ENCODE results near the gene FER.

The FER gene

GRCh38 chr5:109063223-109063622, 315.5 kb downstream of the FER start:
- H3K4me3 ChIP-seq (ENCODE audit: low read depth, low read length): no peak overlapping the region
- TF ChIP-seq CTCF (IDR thresholded peaks at IDR 0.05; ENCODE audit: low read depth, low read length, missing control alignments): no peak
- DNase-seq (ENCODE audit: low read depth): no peak

- DNase-seq (ENCODE audit: low read depth): no peak
- no peak for TF ChIP-seq CTCF (IDR thresholded peaks at IDR 0.05; ENCODE audit: low read depth, low read length, missing control alignments)
Measured at GRCh38 chr5:109076741-109077140, 329.0 kb downstream of the FER start.

GRCh38 chr5:109078448-109078847, 330.8 kb downstream of the FER start:
- DNase-seq (ENCODE audit: low read depth): no peak
- H3K4me3 ChIP-seq (ENCODE audit: low read depth, low read length): no peak overlapping the region
- TF ChIP-seq CTCF (IDR thresholded peaks at IDR 0.05; ENCODE audit: low read depth, low read length, missing control alignments): no peak

More at GRCh38 chr5:109076741-109077140, 329.0 kb downstream of the FER start:
- no peak overlapping the region for H3K4me3 ChIP-seq (ENCODE audit: low read depth, low read length)

GRCh38 chr5:109080481-109080880, 332.8 kb downstream of the FER start:
- no peak for DNase-seq (ENCODE audit: low read depth)
- no peak overlapping the region for H3K4me3 ChIP-seq (ENCODE audit: low read depth, low read length)
- TF ChIP-seq CTCF (IDR thresholded peaks at IDR 0.05; ENCODE audit: low read depth, low read length, missing control alignments): no peak

GRCh38 chr5:109080896-109081295, 333.2 kb downstream of the FER start:
- DNase-seq (ENCODE audit: low read depth): no peak
- TF ChIP-seq CTCF (IDR thresholded peaks at IDR 0.05; ENCODE audit: low read depth, low read length, missing control alignments): no peak

GRCh38 chr5:109083937-109084336, 336.2 kb downstream of the FER start:
- TF ChIP-seq CTCF (IDR thresholded peaks at IDR 0.05; ENCODE audit: low read depth, low read length, missing control alignments): no peak
- DNase-seq (ENCODE audit: low read depth): no peak
- no peak overlapping the region for H3K4me3 ChIP-seq (ENCODE audit: low read depth, low read length)

More at GRCh38 chr5:109080896-109081295, 333.2 kb downstream of the FER start:
- no peak overlapping the region for H3K4me3 ChIP-seq (ENCODE audit: low read depth, low read length)

- no peak for DNase-seq (ENCODE audit: low read depth)
- H3K4me3 ChIP-seq (ENCODE audit: low read depth, low read length): no peak overlapping the region
- no peak for TF ChIP-seq CTCF (IDR thresholded peaks at IDR 0.05; ENCODE audit: low read depth, low read length, missing control alignments)
Measured at GRCh38 chr5:109089191-109089590, 341.5 kb downstream of the FER start.
